MCF 10A (cell line): ENCODE results near the gene TRAPPC5. TPM values are rescaled to one million over a fixed set of nuclear protein-coding genes. Genes with fewer than 3 reads are reported as not detected.

ENCODE experiments used
- BruUV-seq: library from RNA; stranded (reverse); fragments of 400-500 nt; replicated peaks from 2 replicates; lab custom pipeline; 2021; lab: Mats Ljungman, UMichigan
- CTCF ChIA-PET: fragments of 300-600 bp; sonication (Branson Sonifier 250); formaldehyde crosslinking; extraction: SDS; loops from one replicate; lab custom pipeline; 2021; ENCODE audit warnings: antibody characterized with exemption, inconsistent platforms; lab: Yijun Ruan, JAX
- POLR2A ChIA-PET: fragments of 300-600, 350-650 bp; sonication (Branson Sonifier 250); formaldehyde crosslinking; extraction: SDS; loops from one replicate; lab custom pipeline; 2020; ENCODE audit warnings: antibody characterized with exemption, inconsistent platforms; lab: Yijun Ruan, JAX
- DNase-seq: peaks from one replicate; pipeline ENCODE4 v3.0.0-alpha.2; 2018; ENCODE audit not compliant: unreplicated experiment
- H3K27ac Mint-ChIP-seq: one replicate; pipeline ENCODE4 v1.8.0; 2022; ENCODE audit warnings: mild to moderate bottlenecking, low read depth, mixed read lengths; ENCODE audit not compliant: unreplicated experiment
- H3K27me3 Mint-ChIP-seq: one replicate; pipeline ENCODE4 v1.8.0; 2022; ENCODE audit warnings: mixed read lengths; ENCODE audit not compliant: insufficient read depth, unreplicated experiment
- H3K36me3 Mint-ChIP-seq: one replicate; pipeline ENCODE4 v1.8.0; 2022; ENCODE audit warnings: mild to moderate bottlenecking, moderate library complexity, mixed read lengths; ENCODE audit not compliant: insufficient read depth, unreplicated experiment
- H3K4me1 Mint-ChIP-seq: one replicate; pipeline ENCODE4 v1.8.0; 2022; ENCODE audit warnings: mixed read lengths; ENCODE audit not compliant: insufficient read depth, unreplicated experiment
- H3K4me3 Mint-ChIP-seq: one replicate; pipeline ENCODE4 v1.8.0; 2022; ENCODE audit warnings: mild to moderate bottlenecking, moderate library complexity, mixed read lengths; ENCODE audit not compliant: unreplicated experiment
- H3K9me3 Mint-ChIP-seq: one replicate; pipeline ENCODE4 v1.8.0; 2022; ENCODE audit warnings: mixed read lengths; ENCODE audit not compliant: unreplicated experiment
- intact Hi-C: fragments of 100-400 bp; cut with micrococcal nuclease; formaldehyde crosslinking; loops from 2 replicates; pipeline ENCODE4 v1.14.1; 2022
- total RNA-seq: library from RNA; stranded (reverse); gene quantifications from 2 replicates; pipeline ENCODE4 v1.2.3, GENCODE V29; 2022
- TF ChIP-seq, protein P1 (sequence below): fragments of 200-600 bp; IDR thresholded peaks from one replicate; pipeline ENCODE4 v1.8.0; 2022; ENCODE audit warnings: antibody characterized with exemption, mild to moderate bottlenecking; ENCODE audit not compliant: unreplicated experiment

Gene TRAPPC5
- total RNA-seq, 1 experiment from 2014 or later = 123 TPM

DNA sequence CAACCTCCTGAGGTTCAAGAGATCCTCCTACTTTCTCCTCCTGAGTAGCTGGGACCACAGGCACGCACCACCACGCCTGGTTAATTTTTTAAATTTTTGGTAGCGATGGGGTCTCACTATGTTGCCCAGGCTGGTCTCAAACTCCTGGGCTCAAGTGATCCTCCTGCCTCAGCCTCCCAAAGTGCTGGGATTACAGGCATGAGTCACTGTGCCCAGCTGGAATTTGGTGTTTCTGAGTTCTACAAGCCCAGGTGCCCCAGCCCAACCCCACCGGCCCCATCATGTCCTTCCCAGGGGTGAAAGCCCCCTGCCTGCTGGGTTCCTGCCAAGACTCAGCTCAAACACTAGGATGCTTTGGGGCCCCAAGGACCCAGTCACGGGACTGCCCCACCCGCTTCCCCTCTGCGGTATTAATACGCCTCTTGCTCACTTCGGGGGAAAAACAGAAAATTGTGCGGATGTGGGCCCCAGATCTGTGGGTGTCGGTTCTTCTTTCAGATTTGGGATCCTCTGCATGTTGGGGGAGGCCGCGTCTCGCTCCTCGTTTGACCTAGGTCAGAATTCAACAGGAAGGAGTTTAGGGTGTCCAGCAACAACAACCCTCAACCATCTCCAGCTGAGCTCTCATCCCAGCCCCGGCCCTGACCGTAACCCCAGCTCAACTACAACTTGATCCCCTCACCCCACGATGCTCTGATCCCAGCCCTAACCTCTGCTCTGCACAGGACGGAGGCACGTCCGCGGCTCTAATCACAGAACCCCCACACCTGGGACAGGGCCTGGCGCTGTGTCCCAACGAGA is 25.0 kb downstream of the TRAPPC5 start:
- no peak overlapping the region for H3K4me3 Mint-ChIP-seq
- ChIA-PET CTCF (interaction anchor here (0.6 to 0.7 kb wide), 2 partner anchors 25 to 339 kb away, joined by 3 read pairs; partner anchors contain the start of gene TRAPPC5), POLR2A (no interaction called here)
- no peaks in the 10 kb centered on the region for H3K9me3 Mint-ChIP-seq
- H3K27ac Mint-ChIP-seq = no peak overlapping the region
- peaks cover 38% of the 10 kb centered on the region for H3K27me3 Mint-ChIP-seq
- H3K4me1 Mint-ChIP-seq = no peaks in the 10 kb centered on the region
- TF ChIP-seq, protein P1, sequence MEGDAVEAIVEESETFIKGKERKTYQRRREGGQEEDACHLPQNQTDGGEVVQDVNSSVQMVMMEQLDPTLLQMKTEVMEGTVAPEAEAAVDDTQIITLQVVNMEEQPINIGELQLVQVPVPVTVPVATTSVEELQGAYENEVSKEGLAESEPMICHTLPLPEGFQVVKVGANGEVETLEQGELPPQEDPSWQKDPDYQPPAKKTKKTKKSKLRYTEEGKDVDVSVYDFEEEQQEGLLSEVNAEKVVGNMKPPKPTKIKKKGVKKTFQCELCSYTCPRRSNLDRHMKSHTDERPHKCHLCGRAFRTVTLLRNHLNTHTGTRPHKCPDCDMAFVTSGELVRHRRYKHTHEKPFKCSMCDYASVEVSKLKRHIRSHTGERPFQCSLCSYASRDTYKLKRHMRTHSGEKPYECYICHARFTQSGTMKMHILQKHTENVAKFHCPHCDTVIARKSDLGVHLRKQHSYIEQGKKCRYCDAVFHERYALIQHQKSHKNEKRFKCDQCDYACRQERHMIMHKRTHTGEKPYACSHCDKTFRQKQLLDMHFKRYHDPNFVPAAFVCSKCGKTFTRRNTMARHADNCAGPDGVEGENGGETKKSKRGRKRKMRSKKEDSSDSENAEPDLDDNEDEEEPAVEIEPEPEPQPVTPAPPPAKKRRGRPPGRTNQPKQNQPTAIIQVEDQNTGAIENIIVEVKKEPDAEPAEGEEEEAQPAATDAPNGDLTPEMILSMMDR = no peak
- no peak for DNase-seq
- no peaks in the 10 kb centered on the region for H3K36me3 Mint-ChIP-seq
- intact Hi-C loops = no loop called here
- no TSS peak for BruUV-seq

DNA sequence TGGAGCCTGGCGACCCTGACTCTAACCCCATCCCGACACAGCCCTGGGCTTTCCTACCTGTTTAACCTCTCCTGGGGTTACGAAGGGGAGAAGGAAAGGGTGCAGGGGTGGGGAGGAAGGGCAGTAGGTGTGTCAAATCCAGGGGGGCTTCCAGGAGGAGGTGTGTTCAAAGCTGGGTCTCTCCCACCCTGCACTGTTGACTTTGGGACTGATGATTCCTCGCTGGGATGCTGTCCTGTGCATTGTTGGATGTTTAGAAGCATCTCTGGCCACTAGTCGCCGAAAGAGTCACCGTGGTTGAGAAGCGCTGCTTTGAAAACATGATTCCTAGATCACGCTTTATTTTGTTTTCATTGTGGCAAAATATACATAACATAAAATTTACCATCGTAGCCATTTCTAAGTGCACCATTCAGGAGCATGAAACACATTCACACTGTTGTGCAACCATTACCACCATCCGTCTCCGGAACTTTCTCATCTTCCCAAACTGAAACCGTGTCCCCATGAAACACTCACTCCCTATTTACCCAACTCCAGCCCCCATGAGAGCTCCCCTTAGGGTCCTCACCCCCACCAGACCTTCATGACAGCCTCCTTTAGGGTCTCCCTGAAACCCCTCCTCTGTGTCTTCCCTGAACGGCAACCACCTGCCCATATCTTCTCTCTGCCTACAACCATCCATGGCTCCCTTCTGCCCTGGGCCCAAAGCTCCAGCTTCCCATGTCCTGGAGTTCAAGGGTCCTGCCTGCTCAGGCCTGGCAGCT is 25.7 kb downstream of the TRAPPC5 start:
- intact Hi-C loops = no loop called here
- CTCF ChIA-PET = interaction anchor here (0.6 to 0.7 kb wide), 3 partner anchors 25 to 340 kb away, joined by 3 read pairs; partner anchors contain the start of gene TRAPPC5
- no peak overlapping the region for H3K27ac Mint-ChIP-seq
- TF ChIP-seq, protein P1 = no peak
- H3K4me1 Mint-ChIP-seq = no peaks in the 10 kb centered on the region
- H3K27me3 Mint-ChIP-seq = peaks cover 38% of the 10 kb centered on the region
- no peaks in the 10 kb centered on the region for H3K9me3 Mint-ChIP-seq
- DNase-seq = no peak
- no peaks in the 10 kb centered on the region for H3K36me3 Mint-ChIP-seq
- POLR2A ChIA-PET = interaction anchor here (0.5 kb wide), 1 partner anchor 75 kb away, joined by 3 read pairs; no protein-coding TSS in a partner anchor
- no TSS peak for BruUV-seq
- H3K4me3 Mint-ChIP-seq = no peak overlapping the region

DNA sequence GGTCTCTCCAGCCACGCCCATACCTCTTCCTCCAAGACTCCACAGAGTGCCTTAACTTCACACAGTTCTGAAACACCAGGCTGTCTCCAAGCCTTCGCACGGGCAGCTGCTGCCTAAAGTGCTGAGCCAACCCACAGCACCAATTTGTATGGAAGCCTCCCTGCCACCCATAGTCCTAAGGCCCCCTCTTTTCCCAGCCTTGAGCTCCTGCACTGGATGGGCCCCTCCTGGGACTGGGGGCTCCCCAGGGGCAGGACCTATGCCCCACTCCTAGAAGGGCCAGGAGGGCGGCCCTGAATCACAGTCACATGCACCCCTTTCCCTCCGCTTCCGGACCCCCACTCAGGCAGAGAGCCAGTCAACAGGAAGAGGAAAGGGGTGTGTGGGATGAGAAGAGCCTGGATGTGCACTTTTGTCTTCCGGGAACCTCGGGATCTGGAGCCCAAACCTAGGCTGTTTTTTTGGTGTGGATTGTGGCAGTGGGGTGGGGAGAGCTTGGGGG is 26.4 kb downstream of the TRAPPC5 start:
- H3K27me3 Mint-ChIP-seq = peaks cover 38% of the 10 kb centered on the region
- no peaks in the 10 kb centered on the region for H3K4me1 Mint-ChIP-seq
- H3K4me3 Mint-ChIP-seq = no peak overlapping the region
- no peaks in the 10 kb centered on the region for H3K9me3 Mint-ChIP-seq
- TF ChIP-seq, protein P1 = no peak
- intact Hi-C loops = no loop called here
- H3K36me3 Mint-ChIP-seq = no peaks in the 10 kb centered on the region
- DNase-seq = no peak
- no peak overlapping the region for H3K27ac Mint-ChIP-seq
- CTCF ChIA-PET = interaction anchor here (0.7 kb wide), 1 partner anchor 24 kb away, joined by 3 read pairs; no protein-coding TSS in a partner anchor
- POLR2A ChIA-PET = interaction anchor here (0.5 kb wide), 1 partner anchor 74 kb away, joined by 3 read pairs; no protein-coding TSS in a partner anchor
- no TSS peak for BruUV-seq
